SK-N-MC (cell line): ENCODE data around the gene OXCT1.
"Not testable (repeated sequence)": the region's sequence is repeated elsewhere in the genome, so short reads cannot be mapped to it uniquely, and the experiment has no call there.

Experiments
- DNase-seq: peaks from one replicate; pipeline ENCODE4 v3.0.0-alpha.2; 2011; ENCODE audit warnings: low read depth, low spot score
- H3K27ac ChIP-seq: fragments of 200-600 bp; sonication (generic); 2 replicates; pipeline ENCODE4 v1.5.1; 2016; ENCODE audit warnings: mixed run types
- H3K36me3 ChIP-seq: fragments of 200-600 bp; sonication (generic); 2 replicates; pipeline ENCODE4 v1.6.1; 2017; ENCODE audit warnings: antibody characterized with exemption, low read length, mixed read lengths; ENCODE audit not compliant: insufficient read depth
- H3K4me3 ChIP-seq: fragments of 200-600 bp; sonication (generic); 2 replicates; pipeline ENCODE4 v1.5.1; 2016
- H3K9ac ChIP-seq: fragments of 200-600 bp; sonication (generic); 2 replicates; pipeline ENCODE4 v1.8.0; 2017; ENCODE audit warnings: mixed run types, mixed read lengths; ENCODE audit not compliant: insufficient read length
- H3K9me3 ChIP-seq: fragments of 200-600 bp; sonication (generic); 2 replicates; pipeline ENCODE4 v1.6.1; 2017; ENCODE audit warnings: low read depth, mild to moderate bottlenecking, antibody characterized with exemption, low read length, moderate library complexity, mixed read lengths
- EZH2 ChIP-seq: fragments of 200-600 bp; sonication (generic); IDR thresholded peaks from one replicate; pipeline ENCODE4 v1.6.1; 2017; ENCODE audit warnings: antibody characterized with exemption
- FOXP2 ChIP-seq: optimal IDR thresholded peaks from 2 replicates; pipeline ENCODE3; 2011; ENCODE audit warnings: mild to moderate bottlenecking, moderate library complexity; ENCODE audit not compliant: insufficient read depth; ENCODE audit errors: extremely low read length, control extremely low read depth
- POLR2AphosphoS5 ChIP-seq: IDR thresholded peaks from 2 replicates; pipeline ENCODE4 v1.6.1; 2012; ENCODE audit warnings: mild to moderate bottlenecking, low read depth, low read length, borderline replicate concordance

Gene OXCT1

GRCh38 chr5:41858890-41859289 lies 11.3 kb downstream of the OXCT1 start:
- TF ChIP-seq FOXP2 (no peak), POLR2AphosphoS5 (no peak), EZH2 (no peak)
- H3K9ac ChIP-seq = no peak overlapping the region
- H3K9me3 ChIP-seq = no peaks in the 10 kb centered on the region
- no peak overlapping the region for H3K4me3 ChIP-seq
- peaks cover 69% of the 10 kb centered on the region for H3K36me3 ChIP-seq
- no peak for DNase-seq
- no peak overlapping the region for H3K27ac ChIP-seq

GRCh38 chr5:41857989-41858388 lies 12.2 kb downstream of the OXCT1 start:
- H3K27ac ChIP-seq = no peak overlapping the region
- DNase-seq = no peak
- H3K4me3 ChIP-seq = no peak overlapping the region
- H3K9me3 ChIP-seq = no peaks in the 10 kb centered on the region
- H3K9ac ChIP-seq = no peak overlapping the region
- H3K36me3 ChIP-seq = peaks cover 78% of the 10 kb centered on the region
- TF ChIP-seq EZH2 (no peak), POLR2AphosphoS5 (no peak), FOXP2 (no peak)

GRCh38 chr5:41856644-41857491 lies 13.4 kb downstream of the OXCT1 start:
- DNase-seq = peak; percentile 52
- Histone ChIP-seq H3K9ac (no peak overlapping the region), H3K36me3 (peaks cover 86% of the 10 kb centered on the region), H3K4me3 (no peak overlapping the region), H3K27ac (no peak overlapping the region), H3K9me3 (no peaks in the 10 kb centered on the region)
- no peak for TF ChIP-seq POLR2AphosphoS5
- no peak for TF ChIP-seq FOXP2
- TF ChIP-seq EZH2 = no peak

GRCh38 chr5:41852293-41852692 lies 17.9 kb downstream of the OXCT1 start:
- H3K36me3 ChIP-seq = peaks cover 79% of the 10 kb centered on the region
- DNase-seq = no peak
- H3K9me3 ChIP-seq = peaks cover 6% of the 10 kb centered on the region; the same call in 1 of the 2 replicates
- TF ChIP-seq EZH2 (no peak), POLR2AphosphoS5 (no peak), FOXP2 (no peak)
- no peak overlapping the region for H3K9ac ChIP-seq
- H3K4me3 ChIP-seq = no peak overlapping the region
- H3K27ac ChIP-seq = no peak overlapping the region

- H3K36me3 ChIP-seq = peaks cover 70% of the 10 kb centered on the region
- H3K27ac ChIP-seq = no peak overlapping the region
- H3K9me3 ChIP-seq = peaks cover 6% of the 10 kb centered on the region; the same call in 1 of the 2 replicates
- no peak for DNase-seq
- no peak overlapping the region for H3K4me3 ChIP-seq
- TF ChIP-seq EZH2 = no peak
- no peak for TF ChIP-seq FOXP2
- TF ChIP-seq POLR2AphosphoS5 = no peak
- no peak overlapping the region for H3K9ac ChIP-seq
These were observed 19.1 kb downstream of the OXCT1 start for GRCh38 chr5:41851116-41851515.

GRCh38 chr5:41848983-41849382 lies 21.2 kb downstream of the OXCT1 start:
- peaks cover 6% of the 10 kb centered on the region; the same call in 1 of the 2 replicates for H3K9me3 ChIP-seq
- peaks cover 52% of the 10 kb centered on the region for H3K36me3 ChIP-seq
- TF ChIP-seq EZH2 = no peak
- TF ChIP-seq FOXP2 = no peak
- no peak for TF ChIP-seq POLR2AphosphoS5
- no peak for DNase-seq
- no peak overlapping the region for H3K9ac ChIP-seq
- no peak overlapping the region for H3K4me3 ChIP-seq
- H3K27ac ChIP-seq = no peak overlapping the region

GRCh38 chr5:41845751-41846150 lies 24.5 kb downstream of the OXCT1 start:
- DNase-seq, H3K9ac ChIP-seq, H3K4me3 ChIP-seq, H3K9me3 ChIP-seq: not testable (repeated sequence)
- peaks cover 29% of the 10 kb centered on the region for H3K36me3 ChIP-seq
- peak overlapping the region; percentile 68 for H3K27ac ChIP-seq

- Histone ChIP-seq H3K9ac (no peak overlapping the region), H3K9me3 (0 out of 2 replicates have a peak, but pooled peaks cover 6% of the 10 kb centered on the region), H3K27ac (peak overlapping the region; percentile 68), H3K4me3 (no peak overlapping the region), H3K36me3 (peaks cover 22% of the 10 kb centered on the region)
- TF ChIP-seq EZH2 = no peak
- TF ChIP-seq FOXP2 = no peak
- DNase-seq = no peak
These were observed 25.7 kb downstream of the OXCT1 start for GRCh38 chr5:41844502-41844901.

- Histone ChIP-seq H3K27ac (peak overlapping the region; percentile 68), H3K9ac (no peak overlapping the region), H3K36me3 (peaks cover 21% of the 10 kb centered on the region), H3K9me3 (no peaks in the 10 kb centered on the region), H3K4me3 (no peak overlapping the region)
- peak; percentile 77 for DNase-seq
- TF ChIP-seq POLR2AphosphoS5 (no peak), FOXP2 (no peak), EZH2 (no peak)
These were observed 26.5 kb downstream of the OXCT1 start for GRCh38 chr5:41843456-41844370.
